HG03520 (cell line): Measurements from ENCODE around the gene RC3H2.
"Not testable (repeated sequence)": the region's sequence is repeated elsewhere in the genome, so short reads cannot be mapped to it uniquely, and the experiment has no call there.

ENCODE experiments used
- ATAC-seq: cut with Tn5 transposase; IDR thresholded peaks from one replicate; pipeline ENCODE4 v1.9.1; 2021; ENCODE audit warnings: mild to moderate bottlenecking, moderate library complexity; ENCODE audit not compliant: unreplicated experiment

The RC3H2 gene

GRCh38 chr9:122810306-122810946, 94.7 kb downstream of the RC3H2 start:
- peak; percentile 71 for ATAC-seq

- not testable (repeated sequence) for ATAC-seq
Measured at GRCh38 chr9:122809261-122809660, 95.9 kb downstream of the RC3H2 start.

GRCh38 chr9:122808141-122808540, 97.0 kb downstream of the RC3H2 start:
- no peak for ATAC-seq

- no peak for ATAC-seq
Measured at GRCh38 chr9:122807271-122807900, 97.8 kb downstream of the RC3H2 start.

- no peak for ATAC-seq
Measured at GRCh38 chr9:122806661-122807060, 98.5 kb downstream of the RC3H2 start.

GRCh38 chr9:122800066-122801060, 104.8 kb downstream of the RC3H2 start, which contains the start of gene OR1K1:
Gene OR1K1 (plus strand): TSS chr9:122800123. CDS start chr9:122800123, 0 bp downstream.
- no peak for ATAC-seq

GRCh38 chr9:122797316-122798063, 107.7 kb downstream of the RC3H2 start:
- ATAC-seq: no peak
